ENCODE data around the gene GPR65. TPM values are rescaled to one million over a fixed set of nuclear protein-coding genes. Genes with fewer than 3 reads are reported as not detected.

GPR65 gene
- polyA plus RNA-seq, 2 of the 4 experiments (the other 2 are of a cell fraction) = 0.03 TPM; not detected in 1

DNA sequence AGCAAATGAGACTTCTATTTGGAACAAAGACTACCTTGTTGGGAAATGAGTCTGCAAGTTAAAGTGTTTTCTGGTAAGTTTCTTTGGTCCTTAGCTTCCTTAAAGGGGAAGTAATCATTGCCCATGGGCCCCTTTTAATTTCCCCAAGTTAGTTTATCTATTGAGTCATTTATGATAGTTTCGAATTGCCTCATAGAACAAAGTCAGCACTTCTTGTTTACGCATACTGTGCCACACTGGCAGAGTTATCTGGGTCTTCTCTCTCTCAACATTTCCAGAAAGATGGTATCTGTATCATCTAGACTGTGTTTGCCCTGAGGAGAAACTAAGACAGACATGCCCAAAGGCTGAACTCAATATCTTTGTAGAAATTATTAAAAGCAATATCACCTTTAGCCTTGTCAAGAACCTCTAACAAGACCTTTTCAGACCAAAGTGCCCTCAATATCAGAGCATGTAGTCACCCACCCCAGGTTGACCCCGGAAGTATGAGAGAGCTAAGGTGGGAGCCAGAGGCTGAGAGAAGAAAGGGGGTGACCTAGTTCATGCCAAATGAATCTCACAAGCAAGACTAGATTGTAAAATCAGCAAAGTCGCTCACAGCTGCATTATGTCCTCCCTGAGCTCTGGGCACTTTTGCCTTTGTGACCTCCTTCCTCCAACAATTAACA, 40.0 kb downstream of the GPR65 start:
- peak overlapping the region; percentile 11 to 75 for H3K27ac ChIP-seq
- H3K4me3 ChIP-seq = no peak overlapping the region
- FAIRE-seq (no peak), DNase-seq (ENCODE audit: low read depth in 1 of 2, low spot score in 1 of 2) (peak in 1 of 2 experiments; percentile 54), ATAC-seq (peak in 1 of 2 experiments; percentile 79; a peak in 3 of 6 replicates)
- TF ChIP-seq MYC (IDR thresholded peaks at IDR 0.05; ENCODE audit: borderline replicate concordance, low read length) (no peak), NR3C1 (IDR thresholded peaks at IDR 0.05) (no peak), EP300 (IDR thresholded peaks at IDR 0.05) (peak in 1 of 2 experiments; percentile 14; a peak in 1 of 5 replicates), CEBPB (IDR thresholded peaks at IDR 0.05) (peak in 1 of 2 experiments; percentile 74; a peak in 2 of 4 replicates), FOSL2 (IDR thresholded peaks at IDR 0.05) (0 out of 2 replicates have a peak, but pooled peaks have one; percentile 10), FOSL2 (CRISPR knock-in tag; IDR thresholded peaks at IDR 0.05) (no peak), RCOR1 (IDR thresholded peaks at IDR 0.05; ENCODE audit: low read depth, low read length) (no peak), NPAS2 (CRISPR knock-in tag; IDR thresholded peaks at IDR 0.05; ENCODE audit: borderline replicate concordance) (no peak), CHD2 (IDR thresholded peaks at IDR 0.05; ENCODE audit: low read length, partially characterized antibody) (no peak), PHF8 (IDR thresholded peaks at IDR 0.05; ENCODE audit: borderline replicate concordance, low read depth) (no peak), GATA3 (IDR thresholded peaks at IDR 0.05; ENCODE audit: borderline replicate concordance) (peak; percentile 72), MAFK (IDR thresholded peaks at IDR 0.05; ENCODE audit: partially characterized antibody) (peak; percentile 73), CTCF (IDR thresholded peaks at IDR 0.05) (no peak)
- TF ChIP-seq, protein P1, sequence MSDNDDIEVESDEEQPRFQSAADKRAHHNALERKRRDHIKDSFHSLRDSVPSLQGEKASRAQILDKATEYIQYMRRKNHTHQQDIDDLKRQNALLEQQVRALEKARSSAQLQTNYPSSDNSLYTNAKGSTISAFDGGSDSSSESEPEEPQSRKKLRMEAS (IDR thresholded peaks at IDR 0.05) = no peak
- peak overlapping the region; percentile 65 for H3K4me2 ChIP-seq
- ChIA-PET CTCF (interaction anchor here (1.3 kb wide), 1 partner anchor 11 kb away, joined by 3 read pairs; no protein-coding TSS in a partner anchor), POLR2A (no interaction called here)
- no peaks in the 10 kb centered on the region for H3K9me3 ChIP-seq
- peaks cover 23% of the 10 kb centered on the region; the same call in 2 of the 3 replicates for H3K4me1 ChIP-seq
- WGBS (ENCODE audit: missing lambda C conversion rate) = 24% methylated on average over 4 of the region's 4 CpGs

DNA sequence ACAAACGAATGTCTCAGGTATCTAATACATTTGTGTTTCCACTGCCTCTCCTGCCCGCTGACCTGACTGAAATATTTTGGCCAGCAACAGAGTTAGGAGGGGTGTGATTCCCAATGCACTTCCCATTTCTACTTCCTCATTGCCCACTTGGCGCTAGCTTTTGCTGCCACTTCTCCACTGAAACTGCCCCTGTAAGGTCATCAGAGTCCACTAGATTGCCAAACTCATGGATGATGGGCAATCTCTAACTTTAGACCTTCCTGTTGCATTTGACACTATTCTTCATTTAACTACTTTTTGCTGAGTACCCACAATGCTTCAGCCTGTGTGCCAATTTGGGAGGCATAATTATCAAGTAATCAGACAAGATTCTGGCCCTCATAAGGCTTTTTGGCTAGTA, 40.8 kb downstream of the GPR65 start:
- Histone ChIP-seq H3K9me3 (no peaks in the 10 kb centered on the region), H3K4me3 (no peak overlapping the region), H3K4me1 (peaks cover 23% of the 10 kb centered on the region; the same call in 2 of the 3 replicates), H3K4me2 (peak overlapping the region; percentile 65; the same call in 2 of the 3 replicates), H3K27ac (peak overlapping the region; percentile 11 to 75; a peak in 4 of 6 replicates)
- no peak for TF ChIP-seq SREBF2 (IDR thresholded peaks at IDR 0.05)
- TF ChIP-seq ZNF302 (CRISPR knock-in tag; IDR thresholded peaks at IDR 0.05) = no peak
- TF ChIP-seq USF2 (IDR thresholded peaks at IDR 0.05) = no peak
- no peak for TF ChIP-seq NFE2L2 (conservative IDR thresholded peaks at IDR 0.05; ENCODE audit: low read length)
- no peak for TF ChIP-seq KDM1A (IDR thresholded peaks at IDR 0.05; ENCODE audit: low read depth)
- no peak for TF ChIP-seq CHD2 (IDR thresholded peaks at IDR 0.05; ENCODE audit: low read length, partially characterized antibody)
- no peak for TF ChIP-seq RAD21 (conservative IDR thresholded peaks at IDR 0.05 in 1 of 2, IDR thresholded peaks at IDR 0.05 in 1 of 2)
- TF ChIP-seq HEYL (CRISPR knock-in tag; IDR thresholded peaks at IDR 0.05) = no peak
- no peak for TF ChIP-seq CTCF (IDR thresholded peaks at IDR 0.05)
- ChIA-PET CTCF (interaction anchor here (1.3 to 1.9 kb wide), 2 partner anchors 11 to 31 kb away, joined by 3 to 4 read pairs; no protein-coding TSS in a partner anchor), POLR2A (no interaction called here)
- FAIRE-seq (no peak), DNase-seq (ENCODE audit: low read depth in 1 of 2, low spot score in 1 of 2) (no peak), ATAC-seq (no peak)
- WGBS (ENCODE audit: missing lambda C conversion rate) = 85% methylated on average over 3 of the region's 3 CpGs
